ENCODE results near the gene MSH2. TPM values are rescaled to one million over a fixed set of nuclear protein-coding genes. Genes with fewer than 3 reads are reported as not detected.
"Not testable (repeated sequence)": the region's sequence is repeated elsewhere in the genome, so short reads cannot be mapped to it uniquely, and the experiment has no call there.

The MSH2 gene
- total RNA-seq, 2 experiments from 2014 or later = 74.5 to 75.2 TPM

GRCh38 chr2:47433445-47433844 lies 30.5 kb downstream of the MSH2 start:
- H3K36me3 Mint-ChIP-seq = peaks cover 34% of the 10 kb centered on the region
- not testable (repeated sequence) for H3K27ac Mint-ChIP-seq, H3K4me1 Mint-ChIP-seq, DNase-seq, H3K27me3 Mint-ChIP-seq, H3K4me3 Mint-ChIP-seq, H3K9me3 Mint-ChIP-seq

- H3K27me3 Mint-ChIP-seq = no peaks in the 10 kb centered on the region
- H3K9me3 Mint-ChIP-seq = peaks cover under 1% of the 10 kb centered on the region
- H3K27ac Mint-ChIP-seq = no peak overlapping the region
- no peak for DNase-seq
- H3K36me3 Mint-ChIP-seq = peaks cover 25% of the 10 kb centered on the region
- no peak overlapping the region for H3K4me3 Mint-ChIP-seq
- no peaks in the 10 kb centered on the region for H3K4me1 Mint-ChIP-seq
Measured at GRCh38 chr2:47437287-47437686, 34.3 kb downstream of the MSH2 start.

GRCh38 chr2:47438106-47438505 lies 35.1 kb downstream of the MSH2 start:
- no peak overlapping the region for H3K4me3 Mint-ChIP-seq
- no peak overlapping the region for H3K27ac Mint-ChIP-seq
- H3K27me3 Mint-ChIP-seq = no peaks in the 10 kb centered on the region
- peaks cover 5% of the 10 kb centered on the region for H3K4me1 Mint-ChIP-seq
- no peaks in the 10 kb centered on the region for H3K9me3 Mint-ChIP-seq
- H3K36me3 Mint-ChIP-seq = peaks cover 24% of the 10 kb centered on the region
- DNase-seq = no peak

- H3K27ac Mint-ChIP-seq = no peak overlapping the region
- H3K4me3 Mint-ChIP-seq = no peak overlapping the region
- peaks cover 6% of the 10 kb centered on the region for H3K4me1 Mint-ChIP-seq
- DNase-seq = no peak
- H3K9me3 Mint-ChIP-seq = no peaks in the 10 kb centered on the region
- no peaks in the 10 kb centered on the region for H3K27me3 Mint-ChIP-seq
- H3K36me3 Mint-ChIP-seq = peaks cover 24% of the 10 kb centered on the region
Measured at GRCh38 chr2:47438783-47439182, 35.8 kb downstream of the MSH2 start.

GRCh38 chr2:47451790-47452189 lies 48.8 kb downstream of the MSH2 start:
- peaks cover 2% of the 10 kb centered on the region for H3K4me1 Mint-ChIP-seq
- no peaks in the 10 kb centered on the region for H3K27me3 Mint-ChIP-seq
- H3K9me3 Mint-ChIP-seq = no peaks in the 10 kb centered on the region
- peaks cover 57% of the 10 kb centered on the region for H3K36me3 Mint-ChIP-seq
- no peak overlapping the region for H3K4me3 Mint-ChIP-seq
- no peak for DNase-seq
- H3K27ac Mint-ChIP-seq = no peak overlapping the region

- H3K9me3 Mint-ChIP-seq = no peaks in the 10 kb centered on the region
- peaks cover 2% of the 10 kb centered on the region for H3K4me1 Mint-ChIP-seq
- DNase-seq = no peak
- peaks cover 62% of the 10 kb centered on the region for H3K36me3 Mint-ChIP-seq
- no peaks in the 10 kb centered on the region for H3K27me3 Mint-ChIP-seq
- no peak overlapping the region for H3K4me3 Mint-ChIP-seq
- H3K27ac Mint-ChIP-seq = peak overlapping the region; percentile 20
Measured at GRCh38 chr2:47452761-47453160, 49.8 kb downstream of the MSH2 start.

GRCh38 chr2:47454818-47455217 lies 51.9 kb downstream of the MSH2 start:
- H3K9me3 Mint-ChIP-seq, H3K4me3 Mint-ChIP-seq, H3K27ac Mint-ChIP-seq, H3K4me1 Mint-ChIP-seq, H3K27me3 Mint-ChIP-seq, DNase-seq: not testable (repeated sequence)
- peaks cover 65% of the 10 kb centered on the region for H3K36me3 Mint-ChIP-seq

- H3K27me3 Mint-ChIP-seq = no peaks in the 10 kb centered on the region
- no peak overlapping the region for H3K4me3 Mint-ChIP-seq
- H3K9me3 Mint-ChIP-seq = no peaks in the 10 kb centered on the region
- no peak overlapping the region for H3K27ac Mint-ChIP-seq
- peaks cover 67% of the 10 kb centered on the region for H3K36me3 Mint-ChIP-seq
- no peak for DNase-seq
- peaks cover 7% of the 10 kb centered on the region for H3K4me1 Mint-ChIP-seq
Measured at GRCh38 chr2:47455411-47455810, 52.5 kb downstream of the MSH2 start.

- H3K4me3 Mint-ChIP-seq = no peak overlapping the region
- DNase-seq = no peak
- H3K27ac Mint-ChIP-seq = no peak overlapping the region
- H3K36me3 Mint-ChIP-seq = peaks cover 61% of the 10 kb centered on the region
- no peaks in the 10 kb centered on the region for H3K27me3 Mint-ChIP-seq
- no peaks in the 10 kb centered on the region for H3K9me3 Mint-ChIP-seq
- peaks cover 7% of the 10 kb centered on the region for H3K4me1 Mint-ChIP-seq
Measured at GRCh38 chr2:47456851-47457250, 53.9 kb downstream of the MSH2 start.

- H3K4me1 Mint-ChIP-seq = peaks cover 7% of the 10 kb centered on the region
- H3K27ac Mint-ChIP-seq = no peak overlapping the region
- H3K36me3 Mint-ChIP-seq = peaks cover 63% of the 10 kb centered on the region
- DNase-seq = no peak
- H3K27me3 Mint-ChIP-seq = no peaks in the 10 kb centered on the region
- H3K9me3 Mint-ChIP-seq = no peaks in the 10 kb centered on the region
- no peak overlapping the region for H3K4me3 Mint-ChIP-seq
Measured at GRCh38 chr2:47457268-47457667, 54.3 kb downstream of the MSH2 start.

- H3K27ac Mint-ChIP-seq = no peak overlapping the region
- no peak overlapping the region for H3K4me3 Mint-ChIP-seq
- H3K9me3 Mint-ChIP-seq = no peaks in the 10 kb centered on the region
- H3K36me3 Mint-ChIP-seq = peaks cover 61% of the 10 kb centered on the region
- no peak for DNase-seq
- peaks cover 7% of the 10 kb centered on the region for H3K4me1 Mint-ChIP-seq
- H3K27me3 Mint-ChIP-seq = no peaks in the 10 kb centered on the region
Measured at GRCh38 chr2:47459021-47459420, 56.1 kb downstream of the MSH2 start.

- H3K4me1 Mint-ChIP-seq = peaks cover 5% of the 10 kb centered on the region
- H3K9me3 Mint-ChIP-seq = no peaks in the 10 kb centered on the region
- peaks cover 53% of the 10 kb centered on the region for H3K36me3 Mint-ChIP-seq
- no peak overlapping the region for H3K27ac Mint-ChIP-seq
- H3K4me3 Mint-ChIP-seq = no peak overlapping the region
- H3K27me3 Mint-ChIP-seq = no peaks in the 10 kb centered on the region
- no peak for DNase-seq
Measured at GRCh38 chr2:47460766-47461165, 57.8 kb downstream of the MSH2 start.

GRCh38 chr2:47471429-47472116 lies 68.6 kb downstream of the MSH2 start:
- Mint-ChIP-seq H3K9me3 (no peaks in the 10 kb centered on the region), H3K27me3 (no peaks in the 10 kb centered on the region), H3K36me3 (peaks cover 16% of the 10 kb centered on the region), H3K27ac (no peak overlapping the region), H3K4me3 (no peak overlapping the region), H3K4me1 (no peaks in the 10 kb centered on the region)
- DNase-seq = no peak

GRCh38 chr2:47479863-47480262 lies 76.9 kb downstream of the MSH2 start:
- DNase-seq = no peak
- Mint-ChIP-seq H3K27ac (no peak overlapping the region), H3K27me3 (no peaks in the 10 kb centered on the region), H3K4me3 (no peak overlapping the region), H3K9me3 (no peaks in the 10 kb centered on the region), H3K4me1 (no peaks in the 10 kb centered on the region), H3K36me3 (peaks cover 27% of the 10 kb centered on the region)

- peaks cover 10% of the 10 kb centered on the region for H3K4me1 Mint-ChIP-seq
- no peak for DNase-seq
- peaks cover 35% of the 10 kb centered on the region for H3K36me3 Mint-ChIP-seq
- no peaks in the 10 kb centered on the region for H3K27me3 Mint-ChIP-seq
- H3K27ac Mint-ChIP-seq = no peak overlapping the region
- H3K4me3 Mint-ChIP-seq = no peak overlapping the region
- H3K9me3 Mint-ChIP-seq = no peaks in the 10 kb centered on the region
Measured at GRCh38 chr2:47483191-47483590, 80.2 kb downstream of the MSH2 start.

GRCh38 chr2:47484396-47484795 lies 81.4 kb downstream of the MSH2 start:
- no peaks in the 10 kb centered on the region for H3K27me3 Mint-ChIP-seq

More at GRCh38 chr2:47484396-47484795, 81.4 kb downstream of the MSH2 start:
- H3K4me1 Mint-ChIP-seq = peaks cover 10% of the 10 kb centered on the region
- H3K27ac Mint-ChIP-seq = no peak overlapping the region
- DNase-seq = no peak
- no peak overlapping the region for H3K4me3 Mint-ChIP-seq
- no peaks in the 10 kb centered on the region for H3K9me3 Mint-ChIP-seq
- H3K36me3 Mint-ChIP-seq = peaks cover 35% of the 10 kb centered on the region

Measured in activated naive CD8-positive, alpha-beta T cell treated with anti-CD3 and anti-CD28 coated beads for 36 hours (primary cell).